ENCODE data around the gene PLB1. TPM values are rescaled to one million over a fixed set of nuclear protein-coding genes. Genes with fewer than 3 reads are reported as not detected.

Gene PLB1
- total and polyA plus RNA-seq, 9 of the 15 experiments (the other 6 are each of a cell fraction or from before 2014, with no cell fraction given), result 0.01 to 0.09 (median 0.07) TPM; not detected in 2

DNA sequence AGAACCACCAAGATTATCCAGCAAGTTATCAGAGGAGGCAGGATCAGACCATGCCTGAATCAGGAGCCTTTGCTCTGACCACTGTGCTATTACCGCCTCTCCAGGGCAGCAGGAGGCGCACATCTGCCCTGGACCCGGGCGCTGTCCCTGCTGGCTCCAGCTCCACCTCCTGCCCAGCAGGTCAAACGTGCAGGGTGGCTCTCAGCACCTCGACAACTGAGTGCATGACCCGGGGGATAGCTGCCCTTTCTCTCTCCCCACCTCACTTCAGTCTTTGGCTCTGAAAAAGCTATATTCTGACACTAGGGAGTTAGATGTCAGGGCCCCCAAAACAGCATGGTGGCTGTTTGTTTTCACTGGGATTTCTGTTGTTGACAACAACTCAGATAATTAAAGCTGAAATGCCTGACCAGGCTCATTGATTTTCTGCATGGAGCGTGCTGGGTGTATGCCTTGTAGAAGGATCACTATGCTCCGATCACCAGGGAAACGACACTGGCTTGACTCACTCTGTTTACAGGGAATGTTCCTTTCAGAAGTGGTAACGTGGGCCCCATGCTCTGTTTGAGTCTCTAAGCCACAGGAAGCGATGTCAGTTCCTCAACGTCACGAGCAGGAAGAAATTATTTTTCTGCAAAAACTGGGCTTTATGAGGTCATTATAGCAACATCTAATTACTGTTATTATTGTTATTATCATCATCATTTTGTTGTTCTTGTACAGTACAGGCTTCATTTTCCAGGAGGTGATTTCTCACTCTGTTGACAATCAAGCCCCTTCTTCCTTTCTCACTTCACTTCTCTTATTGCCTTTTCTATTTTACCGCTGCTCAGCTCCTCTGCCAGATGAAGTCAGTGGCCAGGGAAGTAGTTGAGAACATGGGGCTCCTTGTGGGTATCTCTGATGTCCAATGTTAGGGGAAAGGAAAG is 125.6 kb downstream of the PLB1 start (continued):
- TF ChIP-seq, protein P1, sequence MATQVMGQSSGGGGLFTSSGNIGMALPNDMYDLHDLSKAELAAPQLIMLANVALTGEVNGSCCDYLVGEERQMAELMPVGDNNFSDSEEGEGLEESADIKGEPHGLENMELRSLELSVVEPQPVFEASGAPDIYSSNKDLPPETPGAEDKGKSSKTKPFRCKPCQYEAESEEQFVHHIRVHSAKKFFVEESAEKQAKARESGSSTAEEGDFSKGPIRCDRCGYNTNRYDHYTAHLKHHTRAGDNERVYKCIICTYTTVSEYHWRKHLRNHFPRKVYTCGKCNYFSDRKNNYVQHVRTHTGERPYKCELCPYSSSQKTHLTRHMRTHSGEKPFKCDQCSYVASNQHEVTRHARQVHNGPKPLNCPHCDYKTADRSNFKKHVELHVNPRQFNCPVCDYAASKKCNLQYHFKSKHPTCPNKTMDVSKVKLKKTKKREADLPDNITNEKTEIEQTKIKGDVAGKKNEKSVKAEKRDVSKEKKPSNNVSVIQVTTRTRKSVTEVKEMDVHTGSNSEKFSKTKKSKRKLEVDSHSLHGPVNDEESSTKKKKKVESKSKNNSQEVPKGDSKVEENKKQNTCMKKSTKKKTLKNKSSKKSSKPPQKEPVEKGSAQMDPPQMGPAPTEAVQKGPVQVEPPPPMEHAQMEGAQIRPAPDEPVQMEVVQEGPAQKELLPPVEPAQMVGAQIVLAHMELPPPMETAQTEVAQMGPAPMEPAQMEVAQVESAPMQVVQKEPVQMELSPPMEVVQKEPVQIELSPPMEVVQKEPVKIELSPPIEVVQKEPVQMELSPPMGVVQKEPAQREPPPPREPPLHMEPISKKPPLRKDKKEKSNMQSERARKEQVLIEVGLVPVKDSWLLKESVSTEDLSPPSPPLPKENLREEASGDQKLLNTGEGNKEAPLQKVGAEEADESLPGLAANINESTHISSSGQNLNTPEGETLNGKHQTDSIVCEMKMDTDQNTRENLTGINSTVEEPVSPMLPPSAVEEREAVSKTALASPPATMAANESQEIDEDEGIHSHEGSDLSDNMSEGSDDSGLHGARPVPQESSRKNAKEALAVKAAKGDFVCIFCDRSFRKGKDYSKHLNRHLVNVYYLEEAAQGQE (IDR thresholded peaks at IDR 0.05; ENCODE audit: borderline replicate concordance), result peak; percentile 93
- TF ChIP-seq, protein P1 (CRISPR knock-in tag; IDR thresholded peaks at IDR 0.05; ENCODE audit: low read depth), result no peak
- TF ChIP-seq POU5F1 (IDR thresholded peaks at IDR 0.05; ENCODE audit: borderline replicate concordance, low read depth, low read length, partially characterized antibody) (no peak), MAZ (CRISPR knock-in tag; conservative IDR thresholded peaks at IDR 0.05 in 1 of 2, IDR thresholded peaks at IDR 0.05 in 1 of 2) (peak; percentile 45 to 59; a peak in 2 of 4 replicates), CBX1 (IDR thresholded peaks at IDR 0.05; ENCODE audit: low read depth) (0 out of 2 replicates have a peak, but pooled peaks have one; percentile 49), KDM4B (IDR thresholded peaks at IDR 0.05; ENCODE audit: borderline replicate concordance in 2 of 2, low read depth in 1 of 2) (no peak), PYGO2 (tag; IDR thresholded peaks at IDR 0.05) (no peak), HCFC1 (IDR thresholded peaks at IDR 0.05; ENCODE audit: low read depth, low read length) (peak; percentile 28; the same call in 1 of the 2 replicates), ZNF699 (CRISPR knock-in tag; IDR thresholded peaks at IDR 0.05; ENCODE audit: insufficient replicate concordance) (no peak), RB1 (IDR thresholded peaks at IDR 0.05; ENCODE audit: low read depth) (peak; percentile 29; the same call in 1 of the 2 replicates), TEAD4 (IDR thresholded peaks at IDR 0.05; ENCODE audit: low read length) (no peak), TEAD4 (CRISPR knock-in tag; IDR thresholded peaks at IDR 0.05; ENCODE audit: borderline replicate concordance) (peak; percentile 60; the same call in 1 of the 2 replicates)
- TF ChIP-seq, protein P2, sequence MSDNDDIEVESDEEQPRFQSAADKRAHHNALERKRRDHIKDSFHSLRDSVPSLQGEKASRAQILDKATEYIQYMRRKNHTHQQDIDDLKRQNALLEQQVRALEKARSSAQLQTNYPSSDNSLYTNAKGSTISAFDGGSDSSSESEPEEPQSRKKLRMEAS (CRISPR knock-in tag; IDR thresholded peaks at IDR 0.05), result peak; percentile 66
- TF ChIP-seq, protein P3, sequence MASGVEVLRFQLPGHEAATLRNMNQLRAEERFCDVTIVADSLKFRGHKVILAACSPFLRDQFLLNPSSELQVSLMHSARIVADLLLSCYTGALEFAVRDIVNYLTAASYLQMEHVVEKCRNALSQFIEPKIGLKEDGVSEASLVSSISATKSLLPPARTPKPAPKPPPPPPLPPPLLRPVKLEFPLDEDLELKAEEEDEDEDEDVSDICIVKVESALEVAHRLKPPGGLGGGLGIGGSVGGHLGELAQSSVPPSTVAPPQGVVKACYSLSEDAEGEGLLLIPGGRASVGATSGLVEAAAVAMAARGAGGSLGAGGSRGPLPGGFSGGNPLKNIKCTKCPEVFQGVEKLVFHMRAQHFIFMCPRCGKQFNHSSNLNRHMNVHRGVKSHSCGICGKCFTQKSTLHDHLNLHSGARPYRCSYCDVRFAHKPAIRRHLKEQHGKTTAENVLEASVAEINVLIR (CRISPR knock-in tag; IDR thresholded peaks at IDR 0.05), result no peak
- TF ChIP-seq, protein P4, sequence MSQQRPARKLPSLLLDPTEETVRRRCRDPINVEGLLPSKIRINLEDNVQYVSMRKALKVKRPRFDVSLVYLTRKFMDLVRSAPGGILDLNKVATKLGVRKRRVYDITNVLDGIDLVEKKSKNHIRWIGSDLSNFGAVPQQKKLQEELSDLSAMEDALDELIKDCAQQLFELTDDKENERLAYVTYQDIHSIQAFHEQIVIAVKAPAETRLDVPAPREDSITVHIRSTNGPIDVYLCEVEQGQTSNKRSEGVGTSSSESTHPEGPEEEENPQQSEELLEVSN (IDR thresholded peaks at IDR 0.05; ENCODE audit: borderline replicate concordance in 1 of 2, extremely low read depth in 1 of 2, insufficient read depth in 1 of 2, insufficient read length in 1 of 2, low read depth in 1 of 2, low read length in 1 of 2, poor library complexity in 1 of 2, severe bottlenecking in 1 of 2), result peak in 1 of 2 experiments; percentile 18

Data from K562 (cell line).